ENCODE measurements around the gene PACRG. TPM values are rescaled to one million over a fixed set of nuclear protein-coding genes. Genes with fewer than 3 reads are reported as not detected.

The PACRG gene
- total RNA-seq, 1 donor from 2014 or later, result 1.2 TPM

- no peaks in the 10 kb centered on the region for H3K36me3 Mint-ChIP-seq (ENCODE audit: unreplicated experiment)
- no peak overlapping the region for H3K27ac Mint-ChIP-seq (ENCODE audit: unreplicated experiment)
- DNase-seq (ENCODE audit: extremely low spot score, unreplicated experiment), result no peak
- H3K4me1 Mint-ChIP-seq (ENCODE audit: unreplicated experiment), result no peaks in the 10 kb centered on the region
- peaks cover 10% of the 10 kb centered on the region for H3K27me3 Mint-ChIP-seq (ENCODE audit: unreplicated experiment)
- H3K9me3 Mint-ChIP-seq (ENCODE audit: unreplicated experiment), result no peaks in the 10 kb centered on the region
- no peak overlapping the region for H3K4me3 Mint-ChIP-seq (ENCODE audit: unreplicated experiment)
- TF ChIP-seq, protein P1, sequence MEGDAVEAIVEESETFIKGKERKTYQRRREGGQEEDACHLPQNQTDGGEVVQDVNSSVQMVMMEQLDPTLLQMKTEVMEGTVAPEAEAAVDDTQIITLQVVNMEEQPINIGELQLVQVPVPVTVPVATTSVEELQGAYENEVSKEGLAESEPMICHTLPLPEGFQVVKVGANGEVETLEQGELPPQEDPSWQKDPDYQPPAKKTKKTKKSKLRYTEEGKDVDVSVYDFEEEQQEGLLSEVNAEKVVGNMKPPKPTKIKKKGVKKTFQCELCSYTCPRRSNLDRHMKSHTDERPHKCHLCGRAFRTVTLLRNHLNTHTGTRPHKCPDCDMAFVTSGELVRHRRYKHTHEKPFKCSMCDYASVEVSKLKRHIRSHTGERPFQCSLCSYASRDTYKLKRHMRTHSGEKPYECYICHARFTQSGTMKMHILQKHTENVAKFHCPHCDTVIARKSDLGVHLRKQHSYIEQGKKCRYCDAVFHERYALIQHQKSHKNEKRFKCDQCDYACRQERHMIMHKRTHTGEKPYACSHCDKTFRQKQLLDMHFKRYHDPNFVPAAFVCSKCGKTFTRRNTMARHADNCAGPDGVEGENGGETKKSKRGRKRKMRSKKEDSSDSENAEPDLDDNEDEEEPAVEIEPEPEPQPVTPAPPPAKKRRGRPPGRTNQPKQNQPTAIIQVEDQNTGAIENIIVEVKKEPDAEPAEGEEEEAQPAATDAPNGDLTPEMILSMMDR (IDR thresholded peaks at IDR 0.05), result no peak
These were observed 435.1 kb downstream of the PACRG start for GRCh38 chr6:163162874-163163213.

- Mint-ChIP-seq H3K4me3 (ENCODE audit: unreplicated experiment) (no peak overlapping the region), H3K4me1 (ENCODE audit: unreplicated experiment) (no peaks in the 10 kb centered on the region), H3K27ac (ENCODE audit: unreplicated experiment) (no peak overlapping the region), H3K36me3 (ENCODE audit: unreplicated experiment) (no peaks in the 10 kb centered on the region), H3K27me3 (ENCODE audit: unreplicated experiment) (peaks cover 6% of the 10 kb centered on the region), H3K9me3 (ENCODE audit: unreplicated experiment) (peaks cover 4% of the 10 kb centered on the region)
- no peak for DNase-seq (ENCODE audit: extremely low spot score, unreplicated experiment)
- TF ChIP-seq, protein P1 (IDR thresholded peaks at IDR 0.05), result no peak
These were observed 436.6 kb downstream of the PACRG start for GRCh38 chr6:163164175-163164900.

DNA sequence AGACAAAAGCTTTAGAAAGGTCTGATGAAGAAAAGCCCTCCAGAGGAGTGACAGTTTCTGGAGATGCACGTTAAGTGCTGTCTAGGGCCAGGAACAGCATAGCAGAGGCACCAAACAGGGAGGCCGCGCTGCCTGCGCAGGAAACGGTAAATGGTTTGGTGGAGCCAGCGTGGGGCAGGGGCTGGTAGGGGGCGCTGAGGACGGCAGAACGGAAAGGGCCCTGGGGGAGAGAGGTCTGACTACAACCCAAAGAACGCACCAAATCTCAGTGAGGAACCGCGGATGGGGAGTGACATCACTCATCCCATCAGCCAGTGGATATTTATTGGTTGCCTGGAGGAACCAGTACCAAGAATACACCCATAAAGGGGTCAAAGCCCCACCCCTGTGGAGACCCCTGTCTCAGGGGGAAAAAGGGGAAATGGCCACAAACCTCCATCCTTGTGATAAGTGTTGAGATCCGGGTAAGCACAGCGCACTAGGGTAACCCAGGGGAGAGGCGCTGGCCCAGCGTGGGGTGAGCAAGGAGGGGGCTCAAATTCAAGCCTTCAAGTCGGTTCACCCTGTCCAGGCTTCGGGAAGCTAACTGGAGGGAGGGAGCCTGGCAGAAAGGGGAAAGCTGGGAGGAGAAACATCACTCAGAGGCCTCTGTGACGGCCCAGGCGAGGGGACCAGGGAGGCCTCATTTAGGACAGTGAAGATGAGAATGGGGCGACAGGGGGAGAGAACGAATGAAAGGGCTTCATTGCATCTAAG, 437.6 kb downstream of the PACRG start:
- no peaks in the 10 kb centered on the region for H3K36me3 Mint-ChIP-seq (ENCODE audit: unreplicated experiment)
- H3K4me1 Mint-ChIP-seq (ENCODE audit: unreplicated experiment), result no peaks in the 10 kb centered on the region
- H3K4me3 Mint-ChIP-seq (ENCODE audit: unreplicated experiment), result no peak overlapping the region
- H3K27ac Mint-ChIP-seq (ENCODE audit: unreplicated experiment), result no peak overlapping the region
- peaks cover 3% of the 10 kb centered on the region for H3K27me3 Mint-ChIP-seq (ENCODE audit: unreplicated experiment)
- TF ChIP-seq, protein P1 (IDR thresholded peaks at IDR 0.05), result no peak
- DNase-seq (ENCODE audit: extremely low spot score, unreplicated experiment), result no peak
- peaks cover 8% of the 10 kb centered on the region for H3K9me3 Mint-ChIP-seq (ENCODE audit: unreplicated experiment)

GRCh38 chr6:163165922-163166321, 438.1 kb downstream of the PACRG start:
- Mint-ChIP-seq H3K9me3 (ENCODE audit: unreplicated experiment) (peaks cover 12% of the 10 kb centered on the region), H3K36me3 (ENCODE audit: unreplicated experiment) (no peaks in the 10 kb centered on the region), H3K4me3 (ENCODE audit: unreplicated experiment) (no peak overlapping the region), H3K27me3 (ENCODE audit: unreplicated experiment) (peaks cover 3% of the 10 kb centered on the region), H3K4me1 (ENCODE audit: unreplicated experiment) (no peaks in the 10 kb centered on the region), H3K27ac (ENCODE audit: unreplicated experiment) (no peak overlapping the region)
- no peak for DNase-seq (ENCODE audit: extremely low spot score, unreplicated experiment)
- TF ChIP-seq, protein P1 (IDR thresholded peaks at IDR 0.05), result no peak

- Mint-ChIP-seq H3K4me3 (ENCODE audit: unreplicated experiment) (no peak overlapping the region), H3K4me1 (ENCODE audit: unreplicated experiment) (no peaks in the 10 kb centered on the region), H3K27me3 (ENCODE audit: unreplicated experiment) (peaks cover 3% of the 10 kb centered on the region), H3K36me3 (ENCODE audit: unreplicated experiment) (no peaks in the 10 kb centered on the region), H3K27ac (ENCODE audit: unreplicated experiment) (no peak overlapping the region), H3K9me3 (ENCODE audit: unreplicated experiment) (peaks cover 12% of the 10 kb centered on the region)
- TF ChIP-seq, protein P1 (IDR thresholded peaks at IDR 0.05), result no peak
- DNase-seq (ENCODE audit: extremely low spot score, unreplicated experiment), result no peak
These were observed 438.7 kb downstream of the PACRG start for GRCh38 chr6:163166507-163166906.

Data from osteocyte (in vitro differentiated cells).